ENCODE data around the gene MYH6. TPM values are rescaled to one million over a fixed set of nuclear protein-coding genes. Genes with fewer than 3 reads are reported as not detected.

Gene MYH6
- total and polyA plus RNA-seq, 2 of the 13 experiments (the other 11 are each of a cell fraction or from before 2014, with no cell fraction given): 0.01 TPM; not detected in 1

DNA sequence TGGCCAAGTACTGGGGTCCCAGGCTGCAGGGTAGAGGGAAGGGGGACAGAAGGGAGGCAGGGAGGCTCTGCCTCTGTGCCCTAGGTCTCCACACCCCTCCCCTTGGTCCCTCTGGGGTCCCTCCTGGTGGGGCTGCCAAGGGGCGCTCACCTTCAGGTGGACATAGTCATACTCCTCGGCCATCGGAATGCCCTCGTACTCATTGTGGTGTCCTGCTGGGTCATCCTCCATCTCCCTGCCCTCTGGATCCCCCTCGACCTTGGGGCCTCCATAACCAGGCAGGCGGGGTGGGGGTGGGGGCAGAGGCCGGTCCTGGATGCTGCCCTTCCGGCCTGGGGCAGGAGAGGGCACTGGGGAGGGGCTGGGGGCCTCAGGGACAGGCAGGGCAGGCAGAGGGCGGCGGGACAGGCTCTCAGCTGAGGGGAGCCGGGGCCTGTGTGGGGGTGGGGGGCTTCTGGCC, 48.9 kb downstream of the MYH6 start (continued):
- TF ChIP-seq, protein P1, sequence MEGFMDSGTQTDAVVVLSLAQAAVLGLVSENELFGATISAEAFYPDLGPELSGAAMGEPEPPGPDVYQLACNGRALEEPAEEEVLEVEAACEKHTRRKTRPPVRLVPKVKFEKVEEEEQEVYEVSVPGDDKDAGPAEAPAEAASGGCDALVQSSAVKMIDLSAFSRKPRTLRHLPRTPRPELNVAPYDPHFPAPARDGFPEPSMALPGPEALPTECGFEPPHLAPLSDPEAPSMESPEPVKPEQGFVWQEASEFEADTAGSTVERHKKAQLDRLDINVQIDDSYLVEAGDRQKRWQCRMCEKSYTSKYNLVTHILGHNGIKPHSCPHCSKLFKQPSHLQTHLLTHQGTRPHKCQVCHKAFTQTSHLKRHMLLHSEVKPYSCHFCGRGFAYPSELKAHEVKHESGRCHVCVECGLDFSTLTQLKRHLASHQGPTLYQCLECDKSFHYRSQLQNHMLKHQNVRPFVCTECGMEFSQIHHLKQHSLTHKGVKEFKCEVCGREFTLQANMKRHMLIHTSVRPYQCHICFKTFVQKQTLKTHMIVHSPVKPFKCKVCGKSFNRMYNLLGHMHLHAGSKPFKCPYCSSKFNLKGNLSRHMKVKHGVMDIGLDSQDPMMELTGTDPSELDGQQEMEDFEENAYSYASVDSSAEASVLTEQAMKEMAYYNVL (CRISPR knock-in tag; IDR thresholded peaks at IDR 0.05; ENCODE audit: borderline replicate concordance): no peak
- no peak for TF ChIP-seq RELA (CRISPR knock-in tag; IDR thresholded peaks at IDR 0.05)
- peak; percentile 67; the same call in 1 of the 2 replicates for TF ChIP-seq ESRRA (CRISPR knock-in tag; IDR thresholded peaks at IDR 0.05; ENCODE audit: low read depth)
- no peak for TF ChIP-seq PRPF4 (IDR thresholded peaks at IDR 0.05; ENCODE audit: low read depth, low read length, poor library complexity, severe bottlenecking)
- TF ChIP-seq NONO (IDR thresholded peaks at IDR 0.05): no peak
- TF ChIP-seq NONO (CRISPR knock-in tag; conservative IDR thresholded peaks at IDR 0.05): 0 out of 2 replicates have a peak, but pooled peaks have one; percentile 18
- TF ChIP-seq CCAR2 (optimal IDR thresholded peaks at IDR 0.05; ENCODE audit: low read depth, low read length): no peak
- 0 out of 2 replicates have a peak, but pooled peaks have one; percentile 16 for TF ChIP-seq NR2F6 (IDR thresholded peaks at IDR 0.05)
- TF ChIP-seq NR2F6 (CRISPR knock-in tag; IDR thresholded peaks at IDR 0.05): no peak
- no peak for TF ChIP-seq KMT2A (CRISPR knock-in tag; IDR thresholded peaks at IDR 0.05)
- TF ChIP-seq ZNF207 (IDR thresholded peaks at IDR 0.05; ENCODE audit: borderline replicate concordance): no peak
- TF ChIP-seq, protein P2, sequence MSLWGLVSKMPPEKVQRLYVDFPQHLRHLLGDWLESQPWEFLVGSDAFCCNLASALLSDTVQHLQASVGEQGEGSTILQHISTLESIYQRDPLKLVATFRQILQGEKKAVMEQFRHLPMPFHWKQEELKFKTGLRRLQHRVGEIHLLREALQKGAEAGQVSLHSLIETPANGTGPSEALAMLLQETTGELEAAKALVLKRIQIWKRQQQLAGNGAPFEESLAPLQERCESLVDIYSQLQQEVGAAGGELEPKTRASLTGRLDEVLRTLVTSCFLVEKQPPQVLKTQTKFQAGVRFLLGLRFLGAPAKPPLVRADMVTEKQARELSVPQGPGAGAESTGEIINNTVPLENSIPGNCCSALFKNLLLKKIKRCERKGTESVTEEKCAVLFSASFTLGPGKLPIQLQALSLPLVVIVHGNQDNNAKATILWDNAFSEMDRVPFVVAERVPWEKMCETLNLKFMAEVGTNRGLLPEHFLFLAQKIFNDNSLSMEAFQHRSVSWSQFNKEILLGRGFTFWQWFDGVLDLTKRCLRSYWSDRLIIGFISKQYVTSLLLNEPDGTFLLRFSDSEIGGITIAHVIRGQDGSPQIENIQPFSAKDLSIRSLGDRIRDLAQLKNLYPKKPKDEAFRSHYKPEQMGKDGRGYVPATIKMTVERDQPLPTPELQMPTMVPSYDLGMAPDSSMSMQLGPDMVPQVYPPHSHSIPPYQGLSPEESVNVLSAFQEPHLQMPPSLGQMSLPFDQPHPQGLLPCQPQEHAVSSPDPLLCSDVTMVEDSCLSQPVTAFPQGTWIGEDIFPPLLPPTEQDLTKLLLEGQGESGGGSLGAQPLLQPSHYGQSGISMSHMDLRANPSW (CRISPR knock-in tag; IDR thresholded peaks at IDR 0.05; ENCODE audit: borderline replicate concordance): no peak
- TF ChIP-seq ZFP41 (CRISPR knock-in tag; IDR thresholded peaks at IDR 0.05; ENCODE audit: borderline replicate concordance): no peak
- TF ChIP-seq, protein P3, sequence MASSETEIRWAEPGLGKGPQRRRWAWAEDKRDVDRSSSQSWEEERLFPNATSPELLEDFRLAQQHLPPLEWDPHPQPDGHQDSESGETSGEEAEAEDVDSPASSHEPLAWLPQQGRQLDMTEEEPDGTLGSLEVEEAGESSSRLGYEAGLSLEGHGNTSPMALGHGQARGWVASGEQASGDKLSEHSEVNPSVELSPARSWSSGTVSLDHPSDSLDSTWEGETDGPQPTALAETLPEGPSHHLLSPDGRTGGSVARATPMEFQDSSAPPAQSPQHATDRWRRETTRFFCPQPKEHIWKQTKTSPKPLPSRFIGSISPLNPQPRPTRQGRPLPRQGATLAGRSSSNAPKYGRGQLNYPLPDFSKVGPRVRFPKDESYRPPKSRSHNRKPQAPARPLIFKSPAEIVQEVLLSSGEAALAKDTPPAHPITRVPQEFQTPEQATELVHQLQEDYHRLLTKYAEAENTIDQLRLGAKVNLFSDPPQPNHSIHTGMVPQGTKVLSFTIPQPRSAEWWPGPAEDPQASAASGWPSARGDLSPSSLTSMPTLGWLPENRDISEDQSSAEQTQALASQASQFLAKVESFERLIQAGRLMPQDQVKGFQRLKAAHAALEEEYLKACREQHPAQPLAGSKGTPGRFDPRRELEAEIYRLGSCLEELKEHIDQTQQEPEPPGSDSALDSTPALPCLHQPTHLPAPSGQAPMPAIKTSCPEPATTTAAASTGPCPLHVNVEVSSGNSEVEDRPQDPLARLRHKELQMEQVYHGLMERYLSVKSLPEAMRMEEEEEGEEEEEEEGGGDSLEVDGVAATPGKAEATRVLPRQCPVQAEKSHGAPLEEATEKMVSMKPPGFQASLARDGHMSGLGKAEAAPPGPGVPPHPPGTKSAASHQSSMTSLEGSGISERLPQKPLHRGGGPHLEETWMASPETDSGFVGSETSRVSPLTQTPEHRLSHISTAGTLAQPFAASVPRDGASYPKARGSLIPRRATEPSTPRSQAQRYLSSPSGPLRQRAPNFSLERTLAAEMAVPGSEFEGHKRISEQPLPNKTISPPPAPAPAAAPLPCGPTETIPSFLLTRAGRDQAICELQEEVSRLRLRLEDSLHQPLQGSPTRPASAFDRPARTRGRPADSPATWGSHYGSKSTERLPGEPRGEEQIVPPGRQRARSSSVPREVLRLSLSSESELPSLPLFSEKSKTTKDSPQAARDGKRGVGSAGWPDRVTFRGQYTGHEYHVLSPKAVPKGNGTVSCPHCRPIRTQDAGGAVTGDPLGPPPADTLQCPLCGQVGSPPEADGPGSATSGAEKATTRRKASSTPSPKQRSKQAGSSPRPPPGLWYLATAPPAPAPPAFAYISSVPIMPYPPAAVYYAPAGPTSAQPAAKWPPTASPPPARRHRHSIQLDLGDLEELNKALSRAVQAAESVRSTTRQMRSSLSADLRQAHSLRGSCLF (CRISPR knock-in tag; IDR thresholded peaks at IDR 0.05; ENCODE audit: borderline replicate concordance): no peak
- no peak for TF ChIP-seq SIN3B (IDR thresholded peaks at IDR 0.05; ENCODE audit: low read length)
- TF ChIP-seq PHF5A (CRISPR knock-in tag; IDR thresholded peaks at IDR 0.05; ENCODE audit: low read depth, unreplicated experiment): no peak
- TF ChIP-seq SRSF4 (IDR thresholded peaks at IDR 0.05; ENCODE audit: low read depth, low read length, poor library complexity, severe bottlenecking): no peak
- TF ChIP-seq, protein P4, sequence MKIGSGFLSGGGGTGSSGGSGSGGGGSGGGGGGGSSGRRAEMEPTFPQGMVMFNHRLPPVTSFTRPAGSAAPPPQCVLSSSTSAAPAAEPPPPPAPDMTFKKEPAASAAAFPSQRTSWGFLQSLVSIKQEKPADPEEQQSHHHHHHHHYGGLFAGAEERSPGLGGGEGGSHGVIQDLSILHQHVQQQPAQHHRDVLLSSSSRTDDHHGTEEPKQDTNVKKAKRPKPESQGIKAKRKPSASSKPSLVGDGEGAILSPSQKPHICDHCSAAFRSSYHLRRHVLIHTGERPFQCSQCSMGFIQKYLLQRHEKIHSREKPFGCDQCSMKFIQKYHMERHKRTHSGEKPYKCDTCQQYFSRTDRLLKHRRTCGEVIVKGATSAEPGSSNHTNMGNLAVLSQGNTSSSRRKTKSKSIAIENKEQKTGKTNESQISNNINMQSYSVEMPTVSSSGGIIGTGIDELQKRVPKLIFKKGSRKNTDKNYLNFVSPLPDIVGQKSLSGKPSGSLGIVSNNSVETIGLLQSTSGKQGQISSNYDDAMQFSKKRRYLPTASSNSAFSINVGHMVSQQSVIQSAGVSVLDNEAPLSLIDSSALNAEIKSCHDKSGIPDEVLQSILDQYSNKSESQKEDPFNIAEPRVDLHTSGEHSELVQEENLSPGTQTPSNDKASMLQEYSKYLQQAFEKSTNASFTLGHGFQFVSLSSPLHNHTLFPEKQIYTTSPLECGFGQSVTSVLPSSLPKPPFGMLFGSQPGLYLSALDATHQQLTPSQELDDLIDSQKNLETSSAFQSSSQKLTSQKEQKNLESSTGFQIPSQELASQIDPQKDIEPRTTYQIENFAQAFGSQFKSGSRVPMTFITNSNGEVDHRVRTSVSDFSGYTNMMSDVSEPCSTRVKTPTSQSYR (CRISPR knock-in tag; IDR thresholded peaks at IDR 0.05; ENCODE audit: borderline replicate concordance): peak; percentile 44; the same call in 1 of the 2 replicates
